Natural killer cell (primary cell): ENCODE results near the gene ADAM22. TPM values are rescaled to one million over a fixed set of nuclear protein-coding genes. Genes with fewer than 3 reads are reported as not detected.

Experiments
- ATAC-seq, 3 donors: fragments of 150-1000 bp in 2 of 3; fragments of 200-7000 bp in 1 of 3; cut with Tn5 transposase; 1 replicate in 1 of 3; 2 replicates in 2 of 3; pipeline ENCODE4 v1.10.0; 2021; ENCODE audit warnings: mild to moderate bottlenecking in 2 of 3, moderate library complexity in 2 of 3
- DNase-seq, 2 donors: peaks; one replicate each; pipeline versions ENCODE4 v3.0.0 to v3.0.0-alpha.2; 2013 to 2021; ENCODE audit warnings: mixed read lengths in 1 of 2
- H3K27ac ChIP-seq: one replicate; pipeline ENCODE4 v1.5.1; 2013; ENCODE audit warnings: mild to moderate bottlenecking, low read length
- H3K27me3 ChIP-seq: one replicate; pipeline ENCODE4 v1.6.1; 2013; ENCODE audit warnings: low read length; ENCODE audit not compliant: control insufficient read depth, insufficient read depth
- H3K36me3 ChIP-seq: one replicate; pipeline ENCODE4 v1.6.1; 2013; ENCODE audit warnings: low read length; ENCODE audit not compliant: control insufficient read depth, insufficient read depth
- H3K4me1 ChIP-seq: one replicate; pipeline ENCODE4 v1.6.1; 2013; ENCODE audit warnings: low read length; ENCODE audit not compliant: control insufficient read depth, insufficient read depth
- H3K4me3 ChIP-seq: one replicate; pipeline ENCODE4 v1.5.1; 2013; ENCODE audit warnings: low read length
- H3K9me3 ChIP-seq: one replicate; pipeline ENCODE4 v1.6.1; 2013; ENCODE audit warnings: low read length; ENCODE audit not compliant: control insufficient read depth, insufficient read depth
- H3K27ac Mint-ChIP-seq, 2 donors: one replicate each; pipeline ENCODE4 v1.8.0; 2022; ENCODE audit warnings: mild to moderate bottlenecking in 2 of 2, mixed read lengths in 2 of 2, moderate library complexity in 1 of 2
- H3K27me3 Mint-ChIP-seq, 2 donors: one replicate each; pipeline ENCODE4 v1.8.0; 2022; ENCODE audit warnings: low read depth in 2 of 2, mixed read lengths in 2 of 2
- H3K36me3 Mint-ChIP-seq: one replicate; pipeline ENCODE4 v1.8.0; 2022; ENCODE audit warnings: mixed read lengths
- H3K4me1 Mint-ChIP-seq, 2 donors: one replicate each; pipeline ENCODE4 v1.8.0; 2022; ENCODE audit warnings: mixed read lengths in 2 of 2
- H3K4me3 Mint-ChIP-seq: one replicate; pipeline ENCODE4 v1.8.0; 2022; ENCODE audit warnings: mild to moderate bottlenecking, moderate library complexity, mixed read lengths
- H3K9me3 Mint-ChIP-seq, 2 donors: one replicate each; pipeline ENCODE4 v1.8.0; 2022; ENCODE audit warnings: mixed read lengths in 2 of 2
- CTCF ChIP-seq: fragments of 200-600 bp; IDR thresholded peaks from one replicate; pipeline ENCODE4 v1.8.0; 2022; ENCODE audit warnings: antibody characterized with exemption
- WGBS: methylation state at CpG from one replicate; pipeline ENCODE4 v1.1.7; 2013; ENCODE audit warnings: missing lambda C conversion rate; ENCODE audit not compliant: insufficient coverage; 5-methylcytosine and 5-hydroxymethylcytosine counted together
- intact Hi-C: fragments of 100-400 bp; cut with micrococcal nuclease; formaldehyde crosslinking; loops from one replicate; pipeline ENCODE4 v1.14.2; 2022
- total RNA-seq, 4 donors: library from RNA; stranded (reverse); fragments of 120-200 nt in 1 of 4; gene quantifications; one replicate each; pipeline versions ENCODE4 v1.2.3 to v1.2.4, GENCODE V29; 2013 to 2022

The ADAM22 gene
- total RNA-seq, 3 donors from 2014 or later (not counting 1 experiment from before 2014, with no cell fraction given): 3.0 to 5.4 (median 3.7) TPM

- intact Hi-C loops: no loop called here
- H3K9me3 ChIP-seq: no peaks in the 10 kb centered on the region
- H3K4me1 ChIP-seq: no peaks in the 10 kb centered on the region
- no peaks in the 10 kb centered on the region for H3K4me1 Mint-ChIP-seq
- H3K4me3 ChIP-seq: no peak overlapping the region
- no peak overlapping the region for H3K4me3 Mint-ChIP-seq
- H3K36me3 ChIP-seq: no peaks in the 10 kb centered on the region
- H3K27ac Mint-ChIP-seq: no peak overlapping the region
- H3K36me3 Mint-ChIP-seq: no peaks in the 10 kb centered on the region
- no peaks in the 10 kb centered on the region for H3K27me3 Mint-ChIP-seq
- no peak overlapping the region for H3K27ac ChIP-seq
- DNase-seq: no peak
- TF ChIP-seq CTCF: no peak
- no peaks in the 10 kb centered on the region for H3K27me3 ChIP-seq
- no peak for ATAC-seq
- 90% methylated on average over 4 of the region's 4 CpGs for WGBS
- H3K9me3 Mint-ChIP-seq: no peaks in the 10 kb centered on the region
These were observed 216.0 kb downstream of the ADAM22 start for GRCh38 chr7:88150033-88150432.

GRCh38 chr7:88151119-88151790, 217.2 kb downstream of the ADAM22 start:
- ATAC-seq (no peak), DNase-seq (no peak)
- Mint-ChIP-seq H3K36me3 (peaks cover 7% of the 10 kb centered on the region), H3K27ac (no peak overlapping the region), H3K27me3 (no peaks in the 10 kb centered on the region), H3K4me3 (no peak overlapping the region), H3K9me3 (no peaks in the 10 kb centered on the region), H3K4me1 (no peaks in the 10 kb centered on the region)
- H3K27ac ChIP-seq: no peak overlapping the region
- intact Hi-C loops: no loop called here
- no peak for TF ChIP-seq CTCF
- H3K36me3 ChIP-seq: no peaks in the 10 kb centered on the region
- WGBS: 91% methylated on average over 7 of the region's 7 CpGs
- no peaks in the 10 kb centered on the region for H3K9me3 ChIP-seq
- no peaks in the 10 kb centered on the region for H3K27me3 ChIP-seq
- H3K4me1 ChIP-seq: no peaks in the 10 kb centered on the region
- no peak overlapping the region for H3K4me3 ChIP-seq

GRCh38 chr7:88153378-88153777, 219.3 kb downstream of the ADAM22 start:
- Histone ChIP-seq H3K27me3 (no peaks in the 10 kb centered on the region), H3K27ac (no peak overlapping the region), H3K4me1 (no peaks in the 10 kb centered on the region), H3K36me3 (no peaks in the 10 kb centered on the region), H3K4me3 (no peak overlapping the region), H3K9me3 (no peaks in the 10 kb centered on the region)
- H3K36me3 Mint-ChIP-seq: peaks cover 27% of the 10 kb centered on the region
- DNase-seq: no peak
- no peaks in the 10 kb centered on the region for H3K4me1 Mint-ChIP-seq
- no peak overlapping the region for H3K4me3 Mint-ChIP-seq
- intact Hi-C loops: no loop called here
- H3K27me3 Mint-ChIP-seq: no peaks in the 10 kb centered on the region
- no peak overlapping the region for H3K27ac Mint-ChIP-seq
- TF ChIP-seq CTCF: no peak
- no peak for ATAC-seq
- peaks cover 1 to 8% of the 10 kb centered on the region in 2 donors for H3K9me3 Mint-ChIP-seq

- Histone ChIP-seq H3K4me3 (no peak overlapping the region), H3K27ac (no peak overlapping the region), H3K36me3 (no peaks in the 10 kb centered on the region), H3K4me1 (no peaks in the 10 kb centered on the region), H3K27me3 (no peaks in the 10 kb centered on the region), H3K9me3 (no peaks in the 10 kb centered on the region)
- Mint-ChIP-seq H3K4me1 (no peaks in the 10 kb centered on the region), H3K27ac (no peak overlapping the region), H3K36me3 (peaks cover 35% of the 10 kb centered on the region), H3K4me3 (no peak overlapping the region), H3K27me3 (no peaks in the 10 kb centered on the region), H3K9me3 (peaks cover 6 to 14% of the 10 kb centered on the region in 2 donors)
- no peak for DNase-seq
- ATAC-seq: no peak
- no peak for TF ChIP-seq CTCF
- 85% methylated on average over 4 of the region's 4 CpGs for WGBS
- intact Hi-C loops: no loop called here
These were observed 221.7 kb downstream of the ADAM22 start for GRCh38 chr7:88155756-88156155.
